GM12878 (cell line): ENCODE data around the gene TIMM17B. TPM values are rescaled to one million over a fixed set of nuclear protein-coding genes. Genes with fewer than 3 reads are reported as not detected.

Experiments
- BRCA1 ChIP-seq: IDR thresholded peaks from 2 replicates; pipeline ENCODE4 v1.6.1; 2011; ENCODE audit warnings: low read depth, low read length, improper control_type of control experiment
- EED ChIP-seq: sonication (generic); IDR thresholded peaks from 2 replicates; pipeline ENCODE4 v1.6.1; 2016; ENCODE audit warnings: antibody characterized with exemption, low read depth
- MEF2B ChIP-seq: fragments of 450-650 bp; IDR thresholded peaks from 2 replicates; pipeline ENCODE4 v1.6.1; 2018; ENCODE audit warnings: mild to moderate bottlenecking, moderate library complexity; ENCODE audit not compliant: partially characterized antibody, poor library complexity, severe bottlenecking
- MYB ChIP-seq: fragments of 150-350 bp; IDR thresholded peaks from 2 replicates; pipeline ENCODE4 v1.6.1; 2014; ENCODE audit warnings: mild to moderate bottlenecking, low read depth, low read length, borderline replicate concordance
- NBN ChIP-seq: fragments of 450-650 bp; IDR thresholded peaks from 2 replicates; pipeline ENCODE4 v1.6.1; 2016
- NR2F1 ChIP-seq: fragments of 450-650 bp; conservative IDR thresholded peaks from 2 replicates; pipeline ENCODE4 v1.6.1; 2017; ENCODE audit warnings: mild to moderate bottlenecking
- RB1 ChIP-seq: fragments of 450-650 bp; formaldehyde crosslinking; IDR thresholded peaks from 2 replicates; pipeline ENCODE4 v1.6.1; 2017; ENCODE audit warnings: mild to moderate bottlenecking, borderline replicate concordance
- RCOR1 ChIP-seq: conservative IDR thresholded peaks from 2 replicates; pipeline ENCODE4 v1.6.1; 2012; ENCODE audit warnings: low read depth, low read length, improper control_type of control experiment
- SUZ12 ChIP-seq: fragments of 200-600 bp; sonication (generic); IDR thresholded peaks from one replicate; pipeline ENCODE4 v1.6.1; 2018; ENCODE audit warnings: antibody characterized with exemption, mild to moderate bottlenecking; ENCODE audit not compliant: unreplicated experiment
- ZBED1 ChIP-seq: IDR thresholded peaks from 2 replicates; pipeline ENCODE4 v1.6.1; 2016; ENCODE audit warnings: borderline replicate concordance
- polyA plus RNA-seq, 11 experiments: library from polyadenylated mRNA; depleted of rRNA in 4 of 11; unstranded in 6 of 11; stranded (reverse) in 5 of 11; fragments of >200 nt; fragmentation: Nextera tagmentation in 4 of 11; fragmentation: Illumina TruSeq in 1 of 11; extraction: Ambion mirVana in 4 of 11; extraction: Trizol in 1 of 11; gene quantifications; 1 replicate in 1 of 11; 2 replicates in 10 of 11; pipeline versions ENCODE4 v1.2.1 to v1.2.3, GENCODE V29; 2011 to 2016; ENCODE audit warnings: inconsistent platforms in 2 of 11, missing spikeins in 2 of 11, low read depth in 1 of 11
- total RNA-seq, 4 experiments: library from RNA; depleted of rRNA in 3 of 4; stranded (reverse); fragments of >200 nt in 3 of 4; fragmentation: Illumina TruSeq in 1 of 4; extraction: Trizol in 1 of 4; gene quantifications; 2 replicates each; pipeline versions ENCODE4 v1.2.1 to v1.2.3, GENCODE V29; 2013 to 2021
- TF ChIP-seq, protein P1 (sequence below): fragments of 450-650 bp; IDR thresholded peaks from 2 replicates; pipeline ENCODE4 v1.6.1; 2017; ENCODE audit warnings: mild to moderate bottlenecking, moderate library complexity
- TF ChIP-seq, protein P2 (sequence below): fragments of 150-350 bp; IDR thresholded peaks from 2 replicates; pipeline ENCODE4 v1.6.1; 2014; ENCODE audit warnings: mild to moderate bottlenecking, low read depth, low read length
- TF ChIP-seq, protein P3 (sequence below): fragments of 450-650 bp; IDR thresholded peaks from 2 replicates; pipeline ENCODE4 v1.6.1; 2014; ENCODE audit warnings: mild to moderate bottlenecking
- TF ChIP-seq, protein P4 (sequence below): IDR thresholded peaks from 2 replicates; pipeline ENCODE4 v1.6.1; 2012; ENCODE audit warnings: mild to moderate bottlenecking, low read depth, low read length
- TF ChIP-seq, protein P5 (sequence below): IDR thresholded peaks from 2 replicates; pipeline ENCODE4 v1.6.1; 2011; ENCODE audit warnings: borderline replicate concordance, low read depth, mild to moderate bottlenecking, moderate library complexity, mixed read lengths, low read length; ENCODE audit not compliant: insufficient read depth; ENCODE audit errors: extremely low read length
- TF ChIP-seq, protein P6 (sequence below): fragments of 450-650 bp; IDR thresholded peaks from 2 replicates; pipeline ENCODE4 v1.6.1; 2017; ENCODE audit warnings: mild to moderate bottlenecking

Gene TIMM17B
- total and polyA plus RNA-seq, 10 of the 15 experiments (the other 5 are each of a cell fraction or from before 2014, with no cell fraction given) = 4.5 to 88.7 (median 47.5) TPM

DNA sequence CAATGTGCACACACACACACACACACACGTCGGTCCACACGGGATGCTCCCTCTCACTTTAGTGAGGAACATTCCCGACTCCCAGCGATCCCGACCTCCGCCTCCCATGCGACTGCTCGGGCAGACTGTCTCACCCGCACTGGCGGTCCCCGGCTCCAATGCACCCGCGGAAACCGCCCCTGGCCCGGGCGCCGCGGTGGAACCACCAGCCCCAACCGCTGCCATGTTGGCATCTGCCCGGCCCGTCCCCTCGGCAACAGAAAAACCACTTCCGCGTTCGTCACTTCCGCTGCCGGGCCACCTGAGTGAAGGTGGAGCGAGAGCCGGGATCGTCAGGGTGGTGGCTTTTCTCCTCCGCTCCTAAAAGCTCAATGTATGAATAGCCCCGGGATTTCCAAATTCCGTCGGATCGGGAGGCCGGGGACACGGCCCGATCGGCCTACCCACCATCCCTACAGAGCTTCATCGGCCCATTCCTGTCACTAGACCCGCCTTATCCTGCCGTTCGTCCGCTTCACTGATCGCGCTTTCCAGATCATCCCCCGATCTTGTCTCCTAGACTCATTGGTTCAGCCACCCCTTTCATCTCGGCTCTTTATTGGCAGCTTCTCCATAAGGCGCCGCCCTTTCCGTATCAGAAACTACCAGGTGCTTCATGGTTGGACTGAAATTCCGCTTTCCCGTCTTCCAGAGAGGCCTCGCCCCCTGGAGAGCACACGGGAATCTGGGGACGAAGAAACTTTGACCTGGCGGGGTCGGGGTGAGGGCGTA is 14.0 kb upstream of the TIMM17B start, which contains the start of gene SLC35A2 (continued):
- TF ChIP-seq, protein P1, sequence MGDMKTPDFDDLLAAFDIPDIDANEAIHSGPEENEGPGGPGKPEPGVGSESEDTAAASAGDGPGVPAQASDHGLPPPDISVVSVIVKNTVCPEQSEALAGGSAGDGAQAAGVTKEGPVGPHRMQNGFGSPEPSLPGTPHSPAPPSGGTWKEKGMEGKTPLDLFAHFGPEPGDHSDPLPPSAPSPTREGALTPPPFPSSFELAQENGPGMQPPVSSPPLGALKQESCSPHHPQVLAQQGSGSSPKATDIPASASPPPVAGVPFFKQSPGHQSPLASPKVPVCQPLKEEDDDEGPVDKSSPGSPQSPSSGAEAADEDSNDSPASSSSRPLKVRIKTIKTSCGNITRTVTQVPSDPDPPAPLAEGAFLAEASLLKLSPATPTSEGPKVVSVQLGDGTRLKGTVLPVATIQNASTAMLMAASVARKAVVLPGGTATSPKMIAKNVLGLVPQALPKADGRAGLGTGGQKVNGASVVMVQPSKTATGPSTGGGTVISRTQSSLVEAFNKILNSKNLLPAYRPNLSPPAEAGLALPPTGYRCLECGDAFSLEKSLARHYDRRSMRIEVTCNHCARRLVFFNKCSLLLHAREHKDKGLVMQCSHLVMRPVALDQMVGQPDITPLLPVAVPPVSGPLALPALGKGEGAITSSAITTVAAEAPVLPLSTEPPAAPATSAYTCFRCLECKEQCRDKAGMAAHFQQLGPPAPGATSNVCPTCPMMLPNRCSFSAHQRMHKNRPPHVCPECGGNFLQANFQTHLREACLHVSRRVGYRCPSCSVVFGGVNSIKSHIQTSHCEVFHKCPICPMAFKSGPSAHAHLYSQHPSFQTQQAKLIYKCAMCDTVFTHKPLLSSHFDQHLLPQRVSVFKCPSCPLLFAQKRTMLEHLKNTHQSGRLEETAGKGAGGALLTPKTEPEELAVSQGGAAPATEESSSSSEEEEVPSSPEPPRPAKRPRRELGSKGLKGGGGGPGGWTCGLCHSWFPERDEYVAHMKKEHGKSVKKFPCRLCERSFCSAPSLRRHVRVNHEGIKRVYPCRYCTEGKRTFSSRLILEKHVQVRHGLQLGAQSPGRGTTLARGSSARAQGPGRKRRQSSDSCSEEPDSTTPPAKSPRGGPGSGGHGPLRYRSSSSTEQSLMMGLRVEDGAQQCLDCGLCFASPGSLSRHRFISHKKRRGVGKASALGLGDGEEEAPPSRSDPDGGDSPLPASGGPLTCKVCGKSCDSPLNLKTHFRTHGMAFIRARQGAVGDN = peak; percentile 69
- TF ChIP-seq, protein P2, sequence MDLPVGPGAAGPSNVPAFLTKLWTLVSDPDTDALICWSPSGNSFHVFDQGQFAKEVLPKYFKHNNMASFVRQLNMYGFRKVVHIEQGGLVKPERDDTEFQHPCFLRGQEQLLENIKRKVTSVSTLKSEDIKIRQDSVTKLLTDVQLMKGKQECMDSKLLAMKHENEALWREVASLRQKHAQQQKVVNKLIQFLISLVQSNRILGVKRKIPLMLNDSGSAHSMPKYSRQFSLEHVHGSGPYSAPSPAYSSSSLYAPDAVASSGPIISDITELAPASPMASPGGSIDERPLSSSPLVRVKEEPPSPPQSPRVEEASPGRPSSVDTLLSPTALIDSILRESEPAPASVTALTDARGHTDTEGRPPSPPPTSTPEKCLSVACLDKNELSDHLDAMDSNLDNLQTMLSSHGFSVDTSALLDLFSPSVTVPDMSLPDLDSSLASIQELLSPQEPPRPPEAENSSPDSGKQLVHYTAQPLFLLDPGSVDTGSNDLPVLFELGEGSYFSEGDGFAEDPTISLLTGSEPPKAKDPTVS = no peak
- TF ChIP-seq MEF2B (no peak), ZBED1 (peak; percentile 13; the same call in 1 of the 2 replicates), NBN (peak; percentile 61; the same call in 1 of the 2 replicates), EED (no peak), RB1 (no peak), SUZ12 (no peak), RCOR1 (peak; percentile 22; the same call in 1 of the 2 replicates), BRCA1 (no peak), MYB (no peak), NR2F1 (no peak)
- TF ChIP-seq, protein P3, sequence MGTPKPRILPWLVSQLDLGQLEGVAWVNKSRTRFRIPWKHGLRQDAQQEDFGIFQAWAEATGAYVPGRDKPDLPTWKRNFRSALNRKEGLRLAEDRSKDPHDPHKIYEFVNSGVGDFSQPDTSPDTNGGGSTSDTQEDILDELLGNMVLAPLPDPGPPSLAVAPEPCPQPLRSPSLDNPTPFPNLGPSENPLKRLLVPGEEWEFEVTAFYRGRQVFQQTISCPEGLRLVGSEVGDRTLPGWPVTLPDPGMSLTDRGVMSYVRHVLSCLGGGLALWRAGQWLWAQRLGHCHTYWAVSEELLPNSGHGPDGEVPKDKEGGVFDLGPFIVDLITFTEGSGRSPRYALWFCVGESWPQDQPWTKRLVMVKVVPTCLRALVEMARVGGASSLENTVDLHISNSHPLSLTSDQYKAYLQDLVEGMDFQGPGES = no peak
- TF ChIP-seq, protein P4, sequence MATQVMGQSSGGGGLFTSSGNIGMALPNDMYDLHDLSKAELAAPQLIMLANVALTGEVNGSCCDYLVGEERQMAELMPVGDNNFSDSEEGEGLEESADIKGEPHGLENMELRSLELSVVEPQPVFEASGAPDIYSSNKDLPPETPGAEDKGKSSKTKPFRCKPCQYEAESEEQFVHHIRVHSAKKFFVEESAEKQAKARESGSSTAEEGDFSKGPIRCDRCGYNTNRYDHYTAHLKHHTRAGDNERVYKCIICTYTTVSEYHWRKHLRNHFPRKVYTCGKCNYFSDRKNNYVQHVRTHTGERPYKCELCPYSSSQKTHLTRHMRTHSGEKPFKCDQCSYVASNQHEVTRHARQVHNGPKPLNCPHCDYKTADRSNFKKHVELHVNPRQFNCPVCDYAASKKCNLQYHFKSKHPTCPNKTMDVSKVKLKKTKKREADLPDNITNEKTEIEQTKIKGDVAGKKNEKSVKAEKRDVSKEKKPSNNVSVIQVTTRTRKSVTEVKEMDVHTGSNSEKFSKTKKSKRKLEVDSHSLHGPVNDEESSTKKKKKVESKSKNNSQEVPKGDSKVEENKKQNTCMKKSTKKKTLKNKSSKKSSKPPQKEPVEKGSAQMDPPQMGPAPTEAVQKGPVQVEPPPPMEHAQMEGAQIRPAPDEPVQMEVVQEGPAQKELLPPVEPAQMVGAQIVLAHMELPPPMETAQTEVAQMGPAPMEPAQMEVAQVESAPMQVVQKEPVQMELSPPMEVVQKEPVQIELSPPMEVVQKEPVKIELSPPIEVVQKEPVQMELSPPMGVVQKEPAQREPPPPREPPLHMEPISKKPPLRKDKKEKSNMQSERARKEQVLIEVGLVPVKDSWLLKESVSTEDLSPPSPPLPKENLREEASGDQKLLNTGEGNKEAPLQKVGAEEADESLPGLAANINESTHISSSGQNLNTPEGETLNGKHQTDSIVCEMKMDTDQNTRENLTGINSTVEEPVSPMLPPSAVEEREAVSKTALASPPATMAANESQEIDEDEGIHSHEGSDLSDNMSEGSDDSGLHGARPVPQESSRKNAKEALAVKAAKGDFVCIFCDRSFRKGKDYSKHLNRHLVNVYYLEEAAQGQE = no peak
- TF ChIP-seq, protein P5, sequence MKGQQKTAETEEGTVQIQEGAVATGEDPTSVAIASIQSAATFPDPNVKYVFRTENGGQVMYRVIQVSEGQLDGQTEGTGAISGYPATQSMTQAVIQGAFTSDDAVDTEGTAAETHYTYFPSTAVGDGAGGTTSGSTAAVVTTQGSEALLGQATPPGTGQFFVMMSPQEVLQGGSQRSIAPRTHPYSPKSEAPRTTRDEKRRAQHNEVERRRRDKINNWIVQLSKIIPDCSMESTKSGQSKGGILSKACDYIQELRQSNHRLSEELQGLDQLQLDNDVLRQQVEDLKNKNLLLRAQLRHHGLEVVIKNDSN = no peak
- TF ChIP-seq, protein P6, sequence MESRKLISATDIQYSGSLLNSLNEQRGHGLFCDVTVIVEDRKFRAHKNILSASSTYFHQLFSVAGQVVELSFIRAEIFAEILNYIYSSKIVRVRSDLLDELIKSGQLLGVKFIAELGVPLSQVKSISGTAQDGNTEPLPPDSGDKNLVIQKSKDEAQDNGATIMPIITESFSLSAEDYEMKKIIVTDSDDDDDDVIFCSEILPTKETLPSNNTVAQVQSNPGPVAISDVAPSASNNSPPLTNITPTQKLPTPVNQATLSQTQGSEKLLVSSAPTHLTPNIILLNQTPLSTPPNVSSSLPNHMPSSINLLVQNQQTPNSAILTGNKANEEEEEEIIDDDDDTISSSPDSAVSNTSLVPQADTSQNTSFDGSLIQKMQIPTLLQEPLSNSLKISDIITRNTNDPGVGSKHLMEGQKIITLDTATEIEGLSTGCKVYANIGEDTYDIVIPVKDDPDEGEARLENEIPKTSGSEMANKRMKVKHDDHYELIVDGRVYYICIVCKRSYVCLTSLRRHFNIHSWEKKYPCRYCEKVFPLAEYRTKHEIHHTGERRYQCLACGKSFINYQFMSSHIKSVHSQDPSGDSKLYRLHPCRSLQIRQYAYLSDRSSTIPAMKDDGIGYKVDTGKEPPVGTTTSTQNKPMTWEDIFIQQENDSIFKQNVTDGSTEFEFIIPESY = no peak
